Neural progenitor cell (in vitro differentiated cells): Measurements from ENCODE around the gene DENND4C. TPM values are rescaled to one million over a fixed set of nuclear protein-coding genes. Genes with fewer than 3 reads are reported as not detected.

Source experiments
- DNase-seq: peaks from one replicate; pipeline ENCODE4 v3.0.0-alpha.2; 2016; ENCODE audit warnings: low spot score
- H2AFZ ChIP-seq: fragments of 200-600 bp; sonication (generic); replicated peaks from 2 replicates; pipeline ENCODE4 v1.6.1; 2016; ENCODE audit warnings: antibody characterized with exemption
- H3F3A ChIP-seq: fragments of 200-600 bp; sonication (generic); 2 replicates; pipeline ENCODE4 v1.6.1; 2016; ENCODE audit warnings: antibody characterized with exemption, low read depth
- H3K27ac ChIP-seq: fragments of 200-600 bp; sonication (generic); 2 replicates; pipeline ENCODE4 v1.5.1; 2016; ENCODE audit warnings: mild to moderate bottlenecking
- H3K27me3 ChIP-seq: fragments of 200-600 bp; sonication (generic); 2 replicates; pipeline ENCODE4 v1.6.1; 2016; ENCODE audit warnings: mild to moderate bottlenecking, moderate library complexity
- H3K36me3 ChIP-seq: fragments of 200-600 bp; sonication (generic); 2 replicates; pipeline ENCODE4 v1.5.1; 2016
- H3K4me1 ChIP-seq: fragments of 200-600 bp; sonication (generic); 2 replicates; pipeline ENCODE4 v1.6.1; 2016; ENCODE audit warnings: mixed run types
- H3K4me2 ChIP-seq: fragments of 200-600 bp; sonication (generic); 2 replicates; pipeline ENCODE4 v1.6.1; 2016
- H3K4me3 ChIP-seq: fragments of 200-600 bp; sonication (generic); 2 replicates; pipeline ENCODE4 v1.5.1; 2016
- H3K79me2 ChIP-seq: fragments of 200-600 bp; sonication (generic); 2 replicates; pipeline ENCODE4 v1.6.1; 2016; ENCODE audit warnings: low read depth
- H3K9ac ChIP-seq: fragments of 200-600 bp; sonication (generic); 2 replicates; pipeline ENCODE4 v1.6.1; 2016
- H3K9me3 ChIP-seq: fragments of 200-600 bp; sonication (generic); 2 replicates; pipeline ENCODE4 v1.5.1; 2016; ENCODE audit warnings: low read depth
- H4K20me1 ChIP-seq: fragments of 200-600 bp; sonication (generic); 2 replicates; pipeline ENCODE4 v1.6.1; 2016; ENCODE audit warnings: low read depth
- H3K27ac Mint-ChIP-seq: 3 replicates; pipeline ENCODE4 v1.8.0; 2021; ENCODE audit warnings: mixed read lengths
- H3K27me3 Mint-ChIP-seq: 2 replicates; pipeline ENCODE4 v1.8.0; 2022; ENCODE audit warnings: low read depth, mild to moderate bottlenecking, inconsistent platforms, moderate library complexity, mixed read lengths; ENCODE audit not compliant: insufficient read depth
- H3K36me3 Mint-ChIP-seq: 3 replicates; pipeline ENCODE4 v1.8.0; 2021; ENCODE audit warnings: mixed read lengths
- H3K4me1 Mint-ChIP-seq: 3 replicates; pipeline ENCODE4 v1.8.0; 2021; ENCODE audit warnings: mixed read lengths
- H3K4me3 Mint-ChIP-seq: 3 replicates; pipeline ENCODE4 v1.8.0; 2021; ENCODE audit warnings: mild to moderate bottlenecking, moderate library complexity, mixed read lengths
- H3K9me3 Mint-ChIP-seq: 3 replicates; pipeline ENCODE4 v1.8.0; 2020; ENCODE audit warnings: mixed read lengths
- CTCF ChIP-seq: fragments of 200-600 bp; sonication (generic); IDR thresholded peaks from 2 replicates; pipeline ENCODE4 v1.5.1; 2017; ENCODE audit warnings: antibody characterized with exemption, mild to moderate bottlenecking
- EZH2 ChIP-seq: fragments of 200-600 bp; sonication (generic); IDR thresholded peaks from 2 replicates; pipeline ENCODE4 v1.6.1; 2017; ENCODE audit warnings: antibody characterized with exemption, mild to moderate bottlenecking, moderate library complexity
- EZH2phosphoT487 ChIP-seq: fragments of 200-600 bp; sonication (generic); IDR thresholded peaks from 2 replicates; pipeline ENCODE4 v1.6.1; 2017; ENCODE audit warnings: antibody characterized with exemption
- total RNA-seq: library from RNA; depleted of rRNA; stranded (reverse); fragments of >200 nt; gene quantifications from 2 replicates; pipeline ENCODE4 v1.2.3, GENCODE V29; 2015; ENCODE audit warnings: low replicate concordance

DENND4C gene
- total RNA-seq, 1 donor from 2014 or later: 73.4 TPM

- no peaks in the 10 kb centered on the region for H3K27me3 ChIP-seq
- H3K4me2 ChIP-seq: no peak overlapping the region
- no peak overlapping the region for H2AFZ ChIP-seq
- no peaks in the 10 kb centered on the region for H3K36me3 ChIP-seq
- no peaks in the 10 kb centered on the region for H3K9me3 ChIP-seq
- H3K79me2 ChIP-seq: no peaks in the 10 kb centered on the region
- H4K20me1 ChIP-seq: no peaks in the 10 kb centered on the region
- H3K9me3 Mint-ChIP-seq: no peaks in the 10 kb centered on the region
- no peak for DNase-seq
- H3K4me1 Mint-ChIP-seq: peaks cover 4% of the 10 kb centered on the region
- no peak overlapping the region for H3K27ac ChIP-seq
- H3K9ac ChIP-seq: no peak overlapping the region
- peaks cover 3% of the 10 kb centered on the region for H3K27me3 Mint-ChIP-seq
- peaks cover 8% of the 10 kb centered on the region for H3K4me1 ChIP-seq
- no peak overlapping the region for H3K4me3 ChIP-seq
- H3K27ac Mint-ChIP-seq: no peak overlapping the region
- no peak for TF ChIP-seq EZH2phosphoT487
- TF ChIP-seq EZH2: no peak
- no peak for TF ChIP-seq CTCF
- no peak overlapping the region for H3K4me3 Mint-ChIP-seq
- no peaks in the 10 kb centered on the region for H3K36me3 Mint-ChIP-seq
- peaks cover 5% of the 10 kb centered on the region for H3F3A ChIP-seq
These were observed 32.1 kb upstream of the DENND4C start for GRCh38 chr9:19198406-19198805.

DNA sequence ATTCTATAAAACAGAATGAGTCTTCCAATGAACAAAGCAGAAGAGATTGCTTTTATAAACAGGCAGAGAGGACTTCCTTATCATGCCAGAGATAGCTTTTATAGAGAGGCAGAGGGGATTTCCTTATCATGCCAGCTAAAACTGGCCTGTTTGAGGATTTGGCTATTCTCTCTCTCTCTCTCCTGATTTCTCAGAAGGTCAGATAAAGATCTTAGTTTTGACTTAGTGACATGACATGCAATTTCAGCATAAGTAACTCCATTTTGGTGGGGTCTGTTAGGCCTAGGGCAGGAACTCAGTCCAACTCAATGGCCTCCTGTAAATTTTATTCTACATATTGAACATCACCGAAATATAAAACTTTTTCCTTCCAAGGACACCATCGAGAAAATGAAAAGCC lies 31.5 kb upstream of the DENND4C start:
- Histone ChIP-seq H3K4me2 (no peak overlapping the region), H3K27ac (no peak overlapping the region), H3K27me3 (no peaks in the 10 kb centered on the region), H3K4me3 (no peak overlapping the region), H3K36me3 (no peaks in the 10 kb centered on the region), H2AFZ (no peak overlapping the region), H3K9me3 (no peaks in the 10 kb centered on the region), H3K9ac (no peak overlapping the region), H3K4me1 (peaks cover 8% of the 10 kb centered on the region), H3F3A (peaks cover 5% of the 10 kb centered on the region), H3K79me2 (no peaks in the 10 kb centered on the region), H4K20me1 (no peaks in the 10 kb centered on the region)
- Mint-ChIP-seq H3K27me3 (peaks cover 3% of the 10 kb centered on the region), H3K27ac (no peak overlapping the region), H3K9me3 (no peaks in the 10 kb centered on the region), H3K4me3 (no peak overlapping the region), H3K4me1 (peaks cover 4% of the 10 kb centered on the region), H3K36me3 (no peaks in the 10 kb centered on the region)
- no peak for DNase-seq
- TF ChIP-seq EZH2 (no peak), EZH2phosphoT487 (no peak), CTCF (no peak)

GRCh38 chr9:19200229-19200628 lies 30.3 kb upstream of the DENND4C start:
- no peak overlapping the region for H3K4me2 ChIP-seq
- TF ChIP-seq EZH2phosphoT487 (no peak), CTCF (no peak), EZH2 (no peak)
- no peak overlapping the region for H3K9ac ChIP-seq
- Mint-ChIP-seq H3K9me3 (no peaks in the 10 kb centered on the region), H3K36me3 (no peaks in the 10 kb centered on the region), H3K4me1 (peaks cover 4% of the 10 kb centered on the region), H3K4me3 (no peak overlapping the region), H3K27ac (no peak overlapping the region), H3K27me3 (peaks cover 3% of the 10 kb centered on the region)
- H2AFZ ChIP-seq: no peak overlapping the region
- peaks cover 8% of the 10 kb centered on the region for H3K4me1 ChIP-seq
- H4K20me1 ChIP-seq: no peaks in the 10 kb centered on the region
- no peaks in the 10 kb centered on the region for H3K79me2 ChIP-seq
- no peaks in the 10 kb centered on the region for H3K9me3 ChIP-seq
- H3K27ac ChIP-seq: no peak overlapping the region
- DNase-seq: no peak
- no peak overlapping the region for H3K4me3 ChIP-seq
- H3K27me3 ChIP-seq: no peaks in the 10 kb centered on the region
- no peaks in the 10 kb centered on the region for H3K36me3 ChIP-seq
- H3F3A ChIP-seq: peaks cover 5% of the 10 kb centered on the region
